Fibroblast of lung (primary cell): Measurements from ENCODE around the gene PGF. TPM values are rescaled to one million over a fixed set of nuclear protein-coding genes. Genes with fewer than 3 reads are reported as not detected.
"Not testable (repeated sequence)": the region's sequence is repeated elsewhere in the genome, so short reads cannot be mapped to it uniquely, and the experiment has no call there.

ENCODE experiments used
- DNase-seq, 2 donors: peaks; one replicate each; pipeline versions ENCODE4 v3.0.0 to v3.0.0-alpha.2; 2010; ENCODE audit warnings: low read depth in 2 of 2
- H2AFZ ChIP-seq: 2 replicates; pipeline ENCODE4 v1.5.1; 2012; ENCODE audit warnings: low read length, control low read depth, inconsistent platforms
- H3K27ac ChIP-seq: 2 replicates; pipeline ENCODE4 v1.5.1; 2011; ENCODE audit warnings: low read length, control low read depth; ENCODE audit not compliant: insufficient read depth
- H3K27me3 ChIP-seq: 2 replicates; pipeline ENCODE4 v1.5.1; 2011; ENCODE audit warnings: mild to moderate bottlenecking, low read length; ENCODE audit not compliant: control insufficient read depth, insufficient read depth
- H3K36me3 ChIP-seq: 2 replicates; pipeline ENCODE4 v1.5.1; 2011; ENCODE audit warnings: low read length; ENCODE audit not compliant: control insufficient read depth, insufficient read depth
- H3K4me1 ChIP-seq: 2 replicates; pipeline ENCODE4 v1.5.1; 2011; ENCODE audit warnings: low read length; ENCODE audit not compliant: control insufficient read depth, insufficient read depth; ENCODE audit errors: extremely low read depth
- H3K4me2 ChIP-seq: 2 replicates; pipeline ENCODE4 v1.5.1; 2011; ENCODE audit warnings: low read length, control low read depth; ENCODE audit not compliant: insufficient read depth; ENCODE audit errors: extremely low read depth
- H3K4me3 ChIP-seq, 4 experiments: fragments of 200-600 bp in 1 of 4; sonication (generic) in 1 of 4; replicated peaks in 1 of 4; 2 replicates each; pipeline ENCODE4 v1.5.1; 2011 to 2016; ENCODE audit warnings: low read length in 4 of 4, low read depth in 3 of 4, mild to moderate bottlenecking in 3 of 4, control low read depth in 2 of 4, inconsistent platforms in 1 of 4, mixed read lengths in 1 of 4; ENCODE audit not compliant: insufficient read depth in 1 of 4; ENCODE audit errors: control extremely low read depth in 1 of 4
- H3K79me2 ChIP-seq: 2 replicates; pipeline ENCODE4 v1.5.1; 2012; ENCODE audit warnings: mild to moderate bottlenecking, low read length, inconsistent platforms; ENCODE audit not compliant: control insufficient read depth, insufficient read depth
- H3K9ac ChIP-seq: 2 replicates; pipeline ENCODE4 v1.5.1; 2011; ENCODE audit warnings: mild to moderate bottlenecking, low read length, control low read depth; ENCODE audit not compliant: insufficient read depth
- H3K9me3 ChIP-seq: 2 replicates; pipeline ENCODE4 v1.5.1; 2012; ENCODE audit warnings: low read depth, low read length; ENCODE audit not compliant: control insufficient read depth, insufficient read depth
- H4K20me1 ChIP-seq: 2 replicates; pipeline ENCODE4 v1.5.1; 2011; ENCODE audit warnings: low read length; ENCODE audit not compliant: control insufficient read depth, insufficient read depth; ENCODE audit errors: extremely low read depth
- EZH2 ChIP-seq: IDR thresholded peaks from 2 replicates; pipeline ENCODE4 v1.5.1; 2012; ENCODE audit warnings: low read length, control low read depth, mild to moderate bottlenecking; ENCODE audit errors: missing control alignments
- polyA plus RNA-seq, 2 donors: library from polyadenylated mRNA; depleted of rRNA in 1 of 2; stranded (reverse) in 1 of 2; unstranded in 1 of 2; fragments of >200 nt; gene quantifications; 2 replicates each; pipeline ENCODE4 v1.2.1, GENCODE V29; 2011 to 2012; ENCODE audit warnings: missing spikeins in 1 of 2
- total RNA-seq: library from RNA; depleted of rRNA; stranded (reverse); fragments of >200 nt; gene quantifications from 2 replicates; pipeline ENCODE4 v1.2.1, GENCODE V29; 2014
- TF ChIP-seq, protein P1 (sequence below), 2 donors: IDR thresholded peaks in 1 of 2; conservative IDR thresholded peaks in 1 of 2; 1 replicate in 1 of 2; 2 replicates in 1 of 2; pipeline ENCODE4 v1.5.1; 2011 to 2012; ENCODE audit warnings: low read length in 2 of 2, control low read depth in 1 of 2, inconsistent platforms in 1 of 2, low read depth in 1 of 2, mild to moderate bottlenecking in 1 of 2

PGF gene
- total and polyA plus RNA-seq, 2 donors (not counting 1 experiment from before 2014, with no cell fraction given), result 1.1 to 7.6 TPM

DNA sequence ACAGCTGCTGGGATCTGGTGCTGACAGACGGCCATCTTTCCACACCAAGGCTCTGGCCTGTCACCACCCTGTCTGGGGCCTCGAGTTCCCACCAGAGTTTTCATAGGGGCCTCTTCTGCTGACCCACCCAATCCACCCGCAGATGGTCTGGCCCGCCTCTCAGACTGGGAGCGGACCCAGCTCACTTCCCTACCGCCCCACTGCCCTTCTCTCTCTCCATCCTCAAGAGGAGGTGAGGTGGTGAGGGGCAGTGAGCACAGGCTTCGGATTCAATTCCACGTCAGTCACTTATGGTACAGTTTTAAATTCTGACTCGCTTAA, 20.1 kb downstream of the PGF start:
- Histone ChIP-seq H4K20me1 (no peaks in the 10 kb centered on the region), H3K4me1 (peaks cover 23% of the 10 kb centered on the region), H3K36me3 (no peaks in the 10 kb centered on the region), H3K4me3 (no peak overlapping the region), H2AFZ (no peak overlapping the region), H3K9ac (no peak overlapping the region), H3K79me2 (no peaks in the 10 kb centered on the region), H3K9me3 (no peaks in the 10 kb centered on the region), H3K4me2 (no peak overlapping the region), H3K27ac (no peak overlapping the region), H3K27me3 (no peaks in the 10 kb centered on the region)
- DNase-seq, result peak in 1 of 2 donors; percentile 68
- TF ChIP-seq, protein P1, sequence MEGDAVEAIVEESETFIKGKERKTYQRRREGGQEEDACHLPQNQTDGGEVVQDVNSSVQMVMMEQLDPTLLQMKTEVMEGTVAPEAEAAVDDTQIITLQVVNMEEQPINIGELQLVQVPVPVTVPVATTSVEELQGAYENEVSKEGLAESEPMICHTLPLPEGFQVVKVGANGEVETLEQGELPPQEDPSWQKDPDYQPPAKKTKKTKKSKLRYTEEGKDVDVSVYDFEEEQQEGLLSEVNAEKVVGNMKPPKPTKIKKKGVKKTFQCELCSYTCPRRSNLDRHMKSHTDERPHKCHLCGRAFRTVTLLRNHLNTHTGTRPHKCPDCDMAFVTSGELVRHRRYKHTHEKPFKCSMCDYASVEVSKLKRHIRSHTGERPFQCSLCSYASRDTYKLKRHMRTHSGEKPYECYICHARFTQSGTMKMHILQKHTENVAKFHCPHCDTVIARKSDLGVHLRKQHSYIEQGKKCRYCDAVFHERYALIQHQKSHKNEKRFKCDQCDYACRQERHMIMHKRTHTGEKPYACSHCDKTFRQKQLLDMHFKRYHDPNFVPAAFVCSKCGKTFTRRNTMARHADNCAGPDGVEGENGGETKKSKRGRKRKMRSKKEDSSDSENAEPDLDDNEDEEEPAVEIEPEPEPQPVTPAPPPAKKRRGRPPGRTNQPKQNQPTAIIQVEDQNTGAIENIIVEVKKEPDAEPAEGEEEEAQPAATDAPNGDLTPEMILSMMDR (conservative IDR thresholded peaks at IDR 0.05 in 1 of 2, IDR thresholded peaks at IDR 0.05 in 1 of 2; ENCODE audit: low read depth in 1 of 2, low read length in 2 of 2), result no peak
- no peak for TF ChIP-seq EZH2

DNA sequence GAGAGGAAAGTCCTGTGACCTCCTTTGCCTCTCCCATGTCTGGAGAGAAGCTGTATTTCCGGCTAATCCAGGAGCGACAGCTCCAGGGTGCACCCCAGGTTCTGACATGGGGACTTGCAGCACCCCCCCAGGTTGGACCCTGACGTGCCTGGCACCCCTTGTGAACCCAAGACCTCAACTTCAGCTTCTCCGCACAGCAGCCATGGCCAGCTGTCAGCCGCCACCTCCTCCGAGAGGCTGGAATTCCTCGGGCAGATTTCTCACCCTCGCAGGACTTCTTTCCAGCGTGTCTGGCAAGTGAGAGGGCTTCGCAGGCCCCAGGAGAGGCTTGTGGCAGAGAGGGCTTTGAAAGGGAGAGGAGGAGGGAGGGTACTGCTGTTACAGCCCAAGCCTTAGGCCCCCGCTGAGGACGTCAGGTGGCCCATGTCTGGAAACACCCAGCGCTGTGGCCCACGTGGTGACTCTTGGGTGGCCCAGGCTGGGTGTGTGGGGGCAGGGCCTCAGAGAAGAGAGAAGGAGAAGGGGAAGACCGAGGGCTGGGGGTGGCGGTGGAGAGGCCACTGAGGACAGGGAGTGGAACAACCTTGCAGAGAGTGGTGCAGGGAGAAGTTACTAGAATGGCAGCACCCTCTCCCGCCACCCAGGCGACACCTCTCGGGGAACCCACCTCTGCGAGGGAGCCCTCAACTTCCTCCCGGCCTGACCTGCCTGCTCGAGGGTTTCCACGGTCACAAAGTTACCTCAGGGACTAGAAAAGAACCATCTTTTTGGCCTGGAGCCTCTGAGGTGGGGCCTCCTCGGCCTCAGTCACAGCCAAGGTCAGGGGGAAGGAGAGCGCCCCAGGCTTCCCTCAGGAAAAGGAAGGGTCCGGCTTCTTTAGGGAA, 20.7 kb downstream of the PGF start:
- TF ChIP-seq, protein P1 (conservative IDR thresholded peaks at IDR 0.05 in 1 of 2, IDR thresholded peaks at IDR 0.05 in 1 of 2; ENCODE audit: low read depth in 1 of 2, low read length in 2 of 2), result no peak
- no peak for TF ChIP-seq EZH2
- no peaks in the 10 kb centered on the region for H3K27me3 ChIP-seq
- H3K4me3 ChIP-seq, result no peak overlapping the region
- H2AFZ ChIP-seq, result no peak overlapping the region
- peaks cover 18% of the 10 kb centered on the region for H3K4me1 ChIP-seq
- H3K9ac ChIP-seq, result no peak overlapping the region
- no peaks in the 10 kb centered on the region for H3K36me3 ChIP-seq
- no peaks in the 10 kb centered on the region for H3K79me2 ChIP-seq
- no peaks in the 10 kb centered on the region for H3K9me3 ChIP-seq
- H4K20me1 ChIP-seq, result no peaks in the 10 kb centered on the region
- peak in 1 of 2 donors; percentile 75 for DNase-seq
- no peak overlapping the region for H3K27ac ChIP-seq
- H3K4me2 ChIP-seq, result no peak overlapping the region

DNA sequence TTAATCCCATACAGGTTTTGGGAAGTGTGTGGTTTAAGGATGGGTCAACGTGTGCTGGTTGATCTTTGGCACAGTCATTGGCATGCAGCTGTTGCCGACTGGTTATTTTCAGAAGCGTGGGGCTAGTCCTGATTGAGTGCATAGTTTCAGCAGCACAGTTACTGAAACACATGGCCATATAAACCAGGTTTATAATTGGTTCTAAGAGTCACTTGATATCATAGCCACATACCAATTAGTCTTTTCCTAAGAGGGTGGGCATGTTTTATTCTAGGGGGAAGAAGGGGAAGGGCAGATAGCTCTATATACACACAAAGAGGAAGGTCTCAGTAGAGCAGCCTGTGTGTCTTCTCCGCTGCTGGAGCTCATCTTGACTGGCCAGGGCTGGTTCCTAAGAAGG, 21.4 kb downstream of the PGF start:
- no peaks in the 10 kb centered on the region for H3K9me3 ChIP-seq
- DNase-seq, result peak in 1 of 2 donors; percentile 34
- H3K4me2 ChIP-seq, result no peak overlapping the region
- H3K27me3 ChIP-seq, result peaks cover 2% of the 10 kb centered on the region
- peaks cover 11% of the 10 kb centered on the region for H3K4me1 ChIP-seq
- H3K9ac ChIP-seq, result no peak overlapping the region
- no peak overlapping the region for H3K27ac ChIP-seq
- H2AFZ ChIP-seq, result no peak overlapping the region
- H4K20me1 ChIP-seq, result no peaks in the 10 kb centered on the region
- no peaks in the 10 kb centered on the region for H3K36me3 ChIP-seq
- no peak overlapping the region for H3K4me3 ChIP-seq
- no peaks in the 10 kb centered on the region for H3K79me2 ChIP-seq
- no peak for TF ChIP-seq EZH2
- TF ChIP-seq, protein P1 (conservative IDR thresholded peaks at IDR 0.05 in 1 of 2, IDR thresholded peaks at IDR 0.05 in 1 of 2; ENCODE audit: low read depth in 1 of 2, low read length in 2 of 2), result no peak

DNA sequence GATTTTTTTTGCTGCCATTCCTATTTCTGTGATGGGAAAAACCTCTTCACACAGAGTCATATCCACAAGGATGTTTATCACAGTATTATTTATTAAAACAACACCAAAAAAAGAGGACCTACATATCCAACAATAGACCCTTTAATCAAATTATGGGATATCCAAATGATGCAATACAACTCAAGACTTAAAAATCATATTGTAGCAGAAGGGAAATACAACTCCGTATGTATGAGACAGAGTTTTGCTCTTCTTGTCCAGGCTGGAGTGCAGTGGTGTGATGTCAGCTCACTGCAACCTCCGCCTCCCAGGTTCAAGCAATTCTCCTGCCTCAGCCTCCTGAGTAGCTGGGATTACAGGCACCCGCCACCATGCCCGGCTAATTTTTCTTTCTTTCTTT, 22.5 kb downstream of the PGF start:
- not testable (repeated sequence) for H2AFZ ChIP-seq, H3K27me3 ChIP-seq, H3K36me3 ChIP-seq, H3K79me2 ChIP-seq, H3K27ac ChIP-seq, H3K4me3 ChIP-seq, H3K9me3 ChIP-seq, H3K9ac ChIP-seq, H4K20me1 ChIP-seq, DNase-seq, H3K4me2 ChIP-seq
- peaks cover 11% of the 10 kb centered on the region for H3K4me1 ChIP-seq
